ENCODE measurements around the gene DROSHA. TPM values are rescaled to one million over a fixed set of nuclear protein-coding genes. Genes with fewer than 3 reads are reported as not detected.

The DROSHA gene
- polyA plus RNA-seq, 3 donors, result 2.2 to 12.6 (median 7.6) TPM

- intact Hi-C loops (cut with micrococcal nuclease), result no loop called here
- Histone ChIP-seq H2AFZ (ENCODE audit: insufficient read depth, low read depth, low read length, poor library complexity, severe bottlenecking) (no peak overlapping the region), H3K27ac (ENCODE audit: low read depth in 1 of 2, low read length in 2 of 2) (no peak overlapping the region), H4K20me1 (ENCODE audit: insufficient read depth, low read length) (no peaks in the 10 kb centered on the region), H3K4me1 (ENCODE audit: control insufficient read depth in 1 of 2, insufficient read depth in 2 of 2, low read length in 2 of 2) (no peaks in the 10 kb centered on the region), H3K79me2 (ENCODE audit: insufficient read depth, low read length) (no peaks in the 10 kb centered on the region), H3K4me2 (replicated peaks; ENCODE audit: extremely low read depth, low read length, poor library complexity, severe bottlenecking) (no peak overlapping the region), H3K4me3 (replicated peaks in 1 of 3; ENCODE audit: low read depth in 2 of 3, low read length in 3 of 3) (no peak overlapping the region), H3K9me3 (replicated peaks in 1 of 2; ENCODE audit: control insufficient read depth in 1 of 2, insufficient read depth in 1 of 2, low read length in 2 of 2) (no peaks in the 10 kb centered on the region), H3K36me3 (replicated peaks in 1 of 2; ENCODE audit: control insufficient read depth in 1 of 2, insufficient read depth in 2 of 2, low read length in 2 of 2) (peaks cover 51 to 97% of the 10 kb centered on the region in 2 donors), H3K9ac (ENCODE audit: insufficient read depth, low read length, poor library complexity, severe bottlenecking) (no peak overlapping the region), H3K27me3 (ENCODE audit: control insufficient read depth in 2 of 2, insufficient read depth in 2 of 2, low read length in 2 of 2) (no peaks in the 10 kb centered on the region)
- Mint-ChIP-seq H3K27me3 (ENCODE audit: low read depth in 3 of 3) (no peaks in the 10 kb centered on the region), H3K27ac (no peak overlapping the region), H3K9me3 (peaks cover 0 to 2% (median 0%) of the 10 kb centered on the region in 7 donors), H3K4me3 (no peak overlapping the region), H3K4me1 (no peaks in the 10 kb centered on the region), H3K36me3 (peaks cover 55 to 57% of the 10 kb centered on the region in 2 donors)
- no CpG with 5 or more reads among the region's 1 CpG for WGBS (ENCODE audit: insufficient coverage)
- TF ChIP-seq CTCF (IDR thresholded peaks at IDR 0.05), result no peak
- DNase-seq, result no peak
Measured at GRCh38 chr5:31412324-31412723, 119.6 kb downstream of the DROSHA start.

DNA sequence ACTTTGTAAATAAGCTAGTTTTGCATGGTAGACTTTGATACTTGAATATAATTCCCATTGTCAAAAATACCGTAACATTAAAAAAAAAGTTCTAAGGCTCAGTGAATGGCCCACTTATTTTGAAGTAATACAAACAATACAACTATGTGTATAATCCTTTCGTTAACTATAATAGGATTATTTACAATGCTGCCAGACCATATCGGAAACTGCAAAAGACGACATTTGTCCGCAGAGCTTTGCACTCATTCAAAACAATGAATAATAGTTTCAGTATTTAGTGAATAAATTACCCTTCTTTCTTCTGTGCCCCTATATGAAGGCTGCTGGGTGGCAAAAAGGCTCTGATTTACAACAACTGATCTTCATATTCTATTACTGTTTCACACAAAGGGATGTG, 121.8 kb downstream of the DROSHA start:
- Mint-ChIP-seq H3K27me3 (ENCODE audit: low read depth in 3 of 3) (peaks cover 0 to under 1% (median 0%) of the 10 kb centered on the region in 3 donors), H3K4me1 (no peaks in the 10 kb centered on the region), H3K36me3 (peaks cover 71 to 74% of the 10 kb centered on the region in 2 donors), H3K4me3 (no peak overlapping the region), H3K27ac (no peak overlapping the region), H3K9me3 (peaks cover 0 to 2% (median 0%) of the 10 kb centered on the region in 7 donors)
- Histone ChIP-seq H2AFZ (ENCODE audit: insufficient read depth, low read depth, low read length, poor library complexity, severe bottlenecking) (no peak overlapping the region), H3K4me2 (replicated peaks; ENCODE audit: extremely low read depth, low read length, poor library complexity, severe bottlenecking) (no peak overlapping the region), H3K27ac (ENCODE audit: low read depth in 1 of 2, low read length in 2 of 2) (no peak overlapping the region), H3K36me3 (replicated peaks in 1 of 2; ENCODE audit: control insufficient read depth in 1 of 2, insufficient read depth in 2 of 2, low read length in 2 of 2) (peaks cover 55 to 94% of the 10 kb centered on the region in 2 donors), H3K9me3 (replicated peaks in 1 of 2; ENCODE audit: control insufficient read depth in 1 of 2, insufficient read depth in 1 of 2, low read length in 2 of 2) (no peaks in the 10 kb centered on the region), H3K4me1 (ENCODE audit: control insufficient read depth in 1 of 2, insufficient read depth in 2 of 2, low read length in 2 of 2) (no peaks in the 10 kb centered on the region), H3K27me3 (ENCODE audit: control insufficient read depth in 2 of 2, insufficient read depth in 2 of 2, low read length in 2 of 2) (no peaks in the 10 kb centered on the region), H3K4me3 (replicated peaks in 1 of 3; ENCODE audit: low read depth in 2 of 3, low read length in 3 of 3) (no peak overlapping the region), H3K79me2 (ENCODE audit: insufficient read depth, low read length) (no peaks in the 10 kb centered on the region), H4K20me1 (ENCODE audit: insufficient read depth, low read length) (no peaks in the 10 kb centered on the region), H3K9ac (ENCODE audit: insufficient read depth, low read length, poor library complexity, severe bottlenecking) (no peak overlapping the region)
- intact Hi-C loops (cut with micrococcal nuclease), result no loop called here
- WGBS (ENCODE audit: insufficient coverage), result no CpG with 5 or more reads among the region's 5 CpGs
- no peak for TF ChIP-seq CTCF (IDR thresholded peaks at IDR 0.05)
- no peak for DNase-seq
